GM10248 (cell line): ENCODE data around the gene MYT1.
A peak's percentile ranks its signal among the peaks of the same experiment; 100 is the strongest.

Experiments used
- CTCF ChIA-PET: fragments of 300-600 bp; sonication (Branson Sonifier 250); formaldehyde crosslinking; extraction: SDS; loops from one replicate; lab custom pipeline; 2021; ENCODE audit warnings: antibody characterized with exemption; lab: Yijun Ruan, JAX
- POLR2A ChIA-PET: fragments of 350-650 bp; sonication (Branson Sonifier 250); formaldehyde crosslinking; extraction: SDS; loops from one replicate; lab custom pipeline; 2020; ENCODE audit warnings: antibody characterized with exemption; lab: Yijun Ruan, JAX
- DNase-seq: peaks from one replicate; pipeline ENCODE4 v3.0.0; 2012; ENCODE audit errors: extremely low spot score
- CTCF ChIP-seq: IDR thresholded peaks from 2 replicates; pipeline ENCODE4 v1.5.1; 2012; ENCODE audit warnings: mild to moderate bottlenecking, low read depth; ENCODE audit errors: extremely low read depth, missing control alignments, control extremely low read depth

The MYT1 gene

GRCh38 chr20:64145458-64146300 lies 18.6 kb upstream of the MYT1 start:
- ChIA-PET CTCF (interaction anchor here (0.8 to 1.3 kb wide), 2 partner anchors 36 to 43 kb away, joined by 3 read pairs; no protein-coding TSS in a partner anchor), POLR2A (no interaction called here)
- peak; percentile 3 for TF ChIP-seq CTCF
- no peak for DNase-seq

- ChIA-PET POLR2A (no interaction called here), CTCF (no interaction called here)
Observed at GRCh38 chr20:64146301-64146935, 17.8 kb upstream of the MYT1 start.

GRCh38 chr20:64146936-64147477 lies 17.2 kb upstream of the MYT1 start:
- no peak for TF ChIP-seq CTCF
- ChIA-PET POLR2A (no interaction called here), CTCF (no interaction called here)
- DNase-seq: no peak

More at GRCh38 chr20:64146301-64146935, 17.8 kb upstream of the MYT1 start:
- TF ChIP-seq CTCF: no peak
- no peak for DNase-seq

GRCh38 chr20:64148581-64148980 lies 15.7 kb upstream of the MYT1 start:
- CTCF ChIA-PET: interaction anchor here (2.8 kb wide), 1 partner anchor 65 kb away, joined by 6 read pairs; no protein-coding TSS in a partner anchor
- TF ChIP-seq CTCF: no peak
- no peak for DNase-seq
- POLR2A ChIA-PET: no interaction called here

GRCh38 chr20:64149141-64149540 lies 15.1 kb upstream of the MYT1 start:
- CTCF ChIA-PET: interaction anchor here (2.8 kb wide), 1 partner anchor 66 kb away, joined by 6 read pairs; no protein-coding TSS in a partner anchor
- no peak for DNase-seq
- POLR2A ChIA-PET: no interaction called here

More at GRCh38 chr20:64149141-64149540, 15.1 kb upstream of the MYT1 start:
- no peak for TF ChIP-seq CTCF
